Neutrophil (primary cell): ENCODE measurements around the gene FCHSD2.
"Not testable (repeated sequence)": the region's sequence is repeated elsewhere in the genome, so short reads cannot be mapped to it uniquely, and the experiment has no call there.

Source experiments
- H3K27ac ChIP-seq: fragments of 200-600 bp; sonication (generic); 2 replicates; pipeline ENCODE4 v1.5.1; 2016; ENCODE audit warnings: mild to moderate bottlenecking, moderate library complexity
- H3K27me3 ChIP-seq: fragments of 200-600 bp; sonication (generic); 2 replicates; pipeline ENCODE4 v1.6.0; 2016; ENCODE audit warnings: mild to moderate bottlenecking
- H3K36me3 ChIP-seq: fragments of 200-600 bp; sonication (generic); 2 replicates; pipeline ENCODE4 v1.5.1; 2017
- H3K4me1 ChIP-seq, 2 experiments: fragments of 200-600 bp in 1 of 2; sonication (generic) in 1 of 2; 1 replicate in 1 of 2; 2 replicates in 1 of 2; pipeline versions ENCODE4 v1.5.1 to v1.6.1; 2013 to 2016; ENCODE audit warnings: low read depth in 1 of 2, low read length in 1 of 2, mild to moderate bottlenecking in 1 of 2, moderate library complexity in 1 of 2; ENCODE audit not compliant: control insufficient read depth in 1 of 2, insufficient read depth in 1 of 2
- H3K4me3 ChIP-seq, 2 experiments: fragments of 200-600 bp in 1 of 2; sonication (generic) in 1 of 2; 1 replicate in 1 of 2; 2 replicates in 1 of 2; pipeline ENCODE4 v1.5.1; 2013 to 2016; ENCODE audit warnings: low read depth in 1 of 2, low read length in 1 of 2, mild to moderate bottlenecking in 1 of 2, moderate library complexity in 1 of 2
- H3K9me3 ChIP-seq: fragments of 200-600 bp; sonication (generic); 2 replicates; pipeline ENCODE4 v1.5.1; 2016
- CTCF ChIP-seq: fragments of 200-600 bp; sonication (generic); IDR thresholded peaks from 2 replicates; pipeline ENCODE4 v1.5.1; 2016; ENCODE audit warnings: antibody characterized with exemption

Gene FCHSD2

GRCh38 chr11:72863091-72863490, 279.0 kb downstream of the FCHSD2 start:
- peaks cover 27% of the 10 kb centered on the region for H3K36me3 ChIP-seq
- no peak for TF ChIP-seq CTCF
- H3K27me3 ChIP-seq = no peaks in the 10 kb centered on the region
- no peaks in the 10 kb centered on the region for H3K4me1 ChIP-seq
- no peak overlapping the region for H3K27ac ChIP-seq
- no peak overlapping the region for H3K4me3 ChIP-seq
- no peaks in the 10 kb centered on the region for H3K9me3 ChIP-seq

- H3K4me1 ChIP-seq = no peaks in the 10 kb centered on the region
- H3K4me3 ChIP-seq = no peak overlapping the region
- no peak overlapping the region for H3K27ac ChIP-seq
- H3K27me3 ChIP-seq = no peaks in the 10 kb centered on the region
- TF ChIP-seq CTCF = no peak
- H3K9me3 ChIP-seq = no peaks in the 10 kb centered on the region
- peaks cover 10% of the 10 kb centered on the region for H3K36me3 ChIP-seq
Observed at GRCh38 chr11:72860592-72860991, 281.5 kb downstream of the FCHSD2 start.

GRCh38 chr11:72860010-72860409, 282.1 kb downstream of the FCHSD2 start:
- Histone ChIP-seq H3K27ac (no peak overlapping the region), H3K27me3 (no peaks in the 10 kb centered on the region), H3K4me1 (no peaks in the 10 kb centered on the region), H3K4me3 (no peak overlapping the region), H3K9me3 (no peaks in the 10 kb centered on the region), H3K36me3 (peaks cover 10% of the 10 kb centered on the region)
- TF ChIP-seq CTCF = no peak

GRCh38 chr11:72859126-72859525, 283.0 kb downstream of the FCHSD2 start:
- Histone ChIP-seq H3K4me1 (no peaks in the 10 kb centered on the region), H3K27ac (no peak overlapping the region), H3K9me3 (no peaks in the 10 kb centered on the region), H3K27me3 (no peaks in the 10 kb centered on the region), H3K36me3 (peaks cover 10% of the 10 kb centered on the region), H3K4me3 (no peak overlapping the region)
- no peak for TF ChIP-seq CTCF

- H3K27me3 ChIP-seq, H3K9me3 ChIP-seq, H3K4me3 ChIP-seq, H3K4me1 ChIP-seq, H3K27ac ChIP-seq, H3K36me3 ChIP-seq: not testable (repeated sequence)
Observed at GRCh38 chr11:72858267-72858666, 283.9 kb downstream of the FCHSD2 start.

GRCh38 chr11:72856551-72857345, 285.4 kb downstream of the FCHSD2 start:
- Histone ChIP-seq H3K27me3 (no peaks in the 10 kb centered on the region), H3K4me3 (no peak overlapping the region), H3K36me3 (peaks cover 10% of the 10 kb centered on the region), H3K4me1 (no peaks in the 10 kb centered on the region), H3K9me3 (no peaks in the 10 kb centered on the region), H3K27ac (no peak overlapping the region)
- no peak for TF ChIP-seq CTCF
